ENCODE results near the gene DIS3L2.
A peak's percentile ranks its signal among the peaks of the same experiment; 100 is the strongest.

DIS3L2 gene

GRCh38 chr2:231961349-231962166 is at the start of gene DIS3L2:
Gene DIS3L2, plus strand, starts transcription at chr2:231961713. Its CDS starts 53,215 bp downstream, at chr2:232014928.
- peak; percentile 83 for DNase-seq

- no peak for DNase-seq
Measured at GRCh38 chr2:231914077-231914690, 47.3 kb upstream of the DIS3L2 start.

- DNase-seq: no peak
Measured at GRCh38 chr2:231917280-231918066, 44.0 kb upstream of the DIS3L2 start.

- DNase-seq: no peak
Measured at GRCh38 chr2:231918501-231919330, 42.8 kb upstream of the DIS3L2 start.

GRCh38 chr2:231919341-231920035 is 42.0 kb upstream of the DIS3L2 start:
- no peak for DNase-seq

GRCh38 chr2:231920366-231920765 is 41.1 kb upstream of the DIS3L2 start:
- DNase-seq: no peak

GRCh38 chr2:231920795-231921194 is 40.7 kb upstream of the DIS3L2 start:
- no peak for DNase-seq

- DNase-seq: no peak
Measured at GRCh38 chr2:231922311-231923009, 39.1 kb upstream of the DIS3L2 start.

GRCh38 chr2:231923010-231923344 is 38.5 kb upstream of the DIS3L2 start:
- no peak for DNase-seq

GRCh38 chr2:231923951-231924888 is 37.3 kb upstream of the DIS3L2 start:
- DNase-seq: no peak

- no peak for DNase-seq
Measured at GRCh38 chr2:231924889-231925275, 36.6 kb upstream of the DIS3L2 start.

GRCh38 chr2:231925303-231926179 is 36.0 kb upstream of the DIS3L2 start:
- peak; percentile 85 for DNase-seq

- DNase-seq: peak; percentile 85
Measured at GRCh38 chr2:231926180-231926741, 35.3 kb upstream of the DIS3L2 start, which contains the start of gene NPPC. Gene NPPC, minus strand, starts transcription at chr2:231926396. Its CDS starts 147 bp downstream, at chr2:231926249.

- DNase-seq: peak; percentile 51
Measured at GRCh38 chr2:231926761-231927565, 34.5 kb upstream of the DIS3L2 start.

GRCh38 chr2:231927566-231927890 is 34.0 kb upstream of the DIS3L2 start:
- no peak for DNase-seq

- no peak for DNase-seq
Measured at GRCh38 chr2:231928481-231928880, 33.0 kb upstream of the DIS3L2 start.

- peak; percentile 23 for DNase-seq
Measured at GRCh38 chr2:231928901-231929725, 32.4 kb upstream of the DIS3L2 start.

All from stimulated activated CD8-positive, alpha-beta memory T cell treated with anti-CD3 and anti-CD28 coated beads, Interleukin-4, amount 100 ng/mL, for 48 hours (primary cell).